Measurements from ENCODE around the gene RYR2.

RYR2 gene

DNA sequence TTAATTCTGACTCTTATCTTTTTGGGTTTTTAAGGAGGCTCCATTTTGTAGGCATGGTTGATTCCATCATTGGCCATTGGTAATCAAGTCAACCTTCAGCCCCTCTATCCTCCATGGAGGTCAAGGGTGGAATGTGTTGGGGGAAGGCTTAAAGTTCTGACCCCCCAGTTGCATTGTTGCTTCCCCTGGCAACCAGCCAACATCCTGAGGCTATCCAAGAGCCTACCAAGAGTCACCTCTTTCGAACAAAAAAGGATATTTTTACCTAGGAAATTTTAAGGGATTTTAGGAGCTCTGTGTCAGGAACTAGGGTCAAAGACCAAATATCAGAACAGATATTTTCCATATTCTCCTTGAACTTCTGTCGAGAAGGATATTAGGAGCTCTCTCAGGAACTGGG lies 251.8 kb downstream of the RYR2 start:
- no peak overlapping the region for H3K4me3 ChIP-seq (ENCODE audit: low read depth, low read length)

DNA sequence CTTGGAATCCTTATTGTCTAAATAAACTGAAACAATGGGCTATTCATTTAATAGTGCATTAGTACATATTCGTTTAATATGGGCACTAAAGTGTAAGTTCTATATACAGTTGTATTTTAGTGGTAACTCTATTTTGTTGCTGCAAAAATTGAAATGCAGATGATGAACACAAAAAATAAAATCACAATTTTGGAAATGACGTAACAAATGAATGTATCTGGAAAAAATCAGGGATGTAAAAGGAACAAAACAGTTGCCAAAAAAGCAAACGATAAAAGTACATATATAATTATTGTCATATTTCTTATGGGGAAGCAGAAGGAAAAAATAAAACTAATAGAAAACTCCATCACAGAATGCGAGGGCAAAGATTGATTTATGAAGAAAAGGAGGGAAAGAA lies 254.9 kb downstream of the RYR2 start:
- TF ChIP-seq, protein P1, sequence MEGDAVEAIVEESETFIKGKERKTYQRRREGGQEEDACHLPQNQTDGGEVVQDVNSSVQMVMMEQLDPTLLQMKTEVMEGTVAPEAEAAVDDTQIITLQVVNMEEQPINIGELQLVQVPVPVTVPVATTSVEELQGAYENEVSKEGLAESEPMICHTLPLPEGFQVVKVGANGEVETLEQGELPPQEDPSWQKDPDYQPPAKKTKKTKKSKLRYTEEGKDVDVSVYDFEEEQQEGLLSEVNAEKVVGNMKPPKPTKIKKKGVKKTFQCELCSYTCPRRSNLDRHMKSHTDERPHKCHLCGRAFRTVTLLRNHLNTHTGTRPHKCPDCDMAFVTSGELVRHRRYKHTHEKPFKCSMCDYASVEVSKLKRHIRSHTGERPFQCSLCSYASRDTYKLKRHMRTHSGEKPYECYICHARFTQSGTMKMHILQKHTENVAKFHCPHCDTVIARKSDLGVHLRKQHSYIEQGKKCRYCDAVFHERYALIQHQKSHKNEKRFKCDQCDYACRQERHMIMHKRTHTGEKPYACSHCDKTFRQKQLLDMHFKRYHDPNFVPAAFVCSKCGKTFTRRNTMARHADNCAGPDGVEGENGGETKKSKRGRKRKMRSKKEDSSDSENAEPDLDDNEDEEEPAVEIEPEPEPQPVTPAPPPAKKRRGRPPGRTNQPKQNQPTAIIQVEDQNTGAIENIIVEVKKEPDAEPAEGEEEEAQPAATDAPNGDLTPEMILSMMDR (IDR thresholded peaks at IDR 0.05; ENCODE audit: low read depth, low read length) = no peak
- no peak overlapping the region for H3K4me3 ChIP-seq (ENCODE audit: low read depth, low read length)

More for the DNA sequence above, 251.8 kb downstream of the RYR2 start:
- TF ChIP-seq, protein P1 (IDR thresholded peaks at IDR 0.05; ENCODE audit: low read depth, low read length) = no peak

DNA sequence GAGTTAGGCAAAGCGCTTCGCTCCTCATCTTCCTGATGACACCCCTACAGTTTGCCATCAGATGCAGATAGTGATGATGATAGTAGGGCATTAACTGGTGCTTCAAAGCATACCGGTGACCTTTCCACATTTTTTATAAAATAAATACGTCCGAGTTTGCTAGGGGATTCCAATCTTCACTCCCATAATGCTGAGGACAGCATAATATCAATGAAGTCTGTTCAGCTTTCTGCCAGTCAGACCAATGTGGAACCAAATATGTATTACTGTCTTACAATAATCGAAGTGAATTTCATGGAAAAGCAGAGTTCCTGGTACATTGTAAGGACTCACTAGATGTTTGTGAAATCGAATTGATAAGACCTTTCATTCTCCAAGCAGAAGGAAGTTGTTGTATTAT lies 258.7 kb downstream of the RYR2 start:
- H3K4me3 ChIP-seq (ENCODE audit: low read depth, low read length) = no peak overlapping the region
- TF ChIP-seq, protein P1 (IDR thresholded peaks at IDR 0.05; ENCODE audit: low read depth, low read length) = no peak

DNA sequence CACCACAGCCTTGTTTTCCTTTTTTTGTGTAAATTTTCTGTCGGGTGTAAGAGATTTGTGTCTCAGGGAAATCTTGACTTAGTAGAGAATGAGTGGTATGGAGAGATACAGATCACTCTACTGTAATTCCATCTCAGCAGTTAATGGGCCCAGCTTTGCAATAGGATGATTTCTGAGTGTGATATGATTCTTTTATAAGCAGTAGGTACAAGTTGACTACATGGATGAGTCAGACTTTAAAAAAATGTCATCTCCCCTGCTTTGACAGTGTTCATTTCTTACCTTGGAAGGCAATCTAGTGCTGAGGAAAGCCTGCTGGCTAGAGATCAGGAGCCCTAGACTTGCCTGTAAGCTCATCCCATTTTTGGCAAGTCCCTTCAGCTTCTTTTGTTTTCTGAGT lies 261.9 kb downstream of the RYR2 start:
- TF ChIP-seq, protein P1 (IDR thresholded peaks at IDR 0.05; ENCODE audit: low read depth, low read length) = no peak
- H3K4me3 ChIP-seq (ENCODE audit: low read depth, low read length) = no peak overlapping the region

DNA sequence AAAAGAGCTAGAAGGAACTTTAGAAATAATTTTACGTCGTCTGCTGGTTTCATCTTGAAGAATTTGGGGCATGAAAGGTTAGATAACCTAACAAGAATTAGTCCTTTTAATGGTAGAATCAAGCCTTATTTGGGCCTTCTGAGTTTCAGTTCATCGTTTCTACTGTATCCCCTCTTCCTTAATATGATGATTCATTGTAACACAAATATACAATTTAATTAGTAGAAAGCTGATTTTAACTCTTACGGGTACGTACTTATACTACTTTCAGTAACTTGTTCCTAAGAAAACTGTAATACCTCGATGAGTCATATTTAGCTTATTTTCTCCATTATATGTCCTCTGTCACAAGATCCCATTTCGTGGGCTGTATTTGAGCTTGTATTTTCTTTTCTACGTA lies 264.7 kb downstream of the RYR2 start:
- no peak overlapping the region for H3K4me3 ChIP-seq (ENCODE audit: low read depth, low read length)
- TF ChIP-seq, protein P1 (IDR thresholded peaks at IDR 0.05; ENCODE audit: low read depth, low read length) = no peak

DNA sequence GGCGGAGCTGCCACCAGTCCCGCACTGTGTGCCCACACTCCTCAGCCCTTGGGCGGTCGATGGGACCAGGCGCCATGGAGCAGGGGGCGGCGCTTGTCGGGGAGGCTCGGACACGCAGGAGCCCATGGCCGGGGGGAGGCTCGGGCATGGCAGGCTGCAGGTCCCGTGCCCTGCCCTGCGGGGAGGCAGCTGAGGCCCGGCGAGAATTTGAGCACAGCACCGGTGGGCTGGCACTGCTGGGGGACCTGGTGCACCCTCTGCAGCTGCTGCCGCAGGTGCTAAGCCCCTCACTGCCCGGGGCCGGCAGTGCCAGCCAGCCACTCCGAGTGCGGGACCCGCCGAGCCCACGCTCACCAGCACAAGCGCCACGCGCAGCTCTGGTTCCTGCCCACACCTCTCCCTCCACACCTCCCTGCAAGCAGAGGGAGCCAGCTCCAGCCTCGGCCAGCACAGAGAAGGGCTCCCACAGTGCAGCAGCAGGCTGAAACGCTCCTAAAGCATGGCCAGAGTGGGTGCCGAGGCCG lies 267.7 kb downstream of the RYR2 start:
- no peak overlapping the region for H3K4me3 ChIP-seq (ENCODE audit: low read depth, low read length)
- TF ChIP-seq, protein P1 (IDR thresholded peaks at IDR 0.05; ENCODE audit: low read depth, low read length) = no peak

DNA sequence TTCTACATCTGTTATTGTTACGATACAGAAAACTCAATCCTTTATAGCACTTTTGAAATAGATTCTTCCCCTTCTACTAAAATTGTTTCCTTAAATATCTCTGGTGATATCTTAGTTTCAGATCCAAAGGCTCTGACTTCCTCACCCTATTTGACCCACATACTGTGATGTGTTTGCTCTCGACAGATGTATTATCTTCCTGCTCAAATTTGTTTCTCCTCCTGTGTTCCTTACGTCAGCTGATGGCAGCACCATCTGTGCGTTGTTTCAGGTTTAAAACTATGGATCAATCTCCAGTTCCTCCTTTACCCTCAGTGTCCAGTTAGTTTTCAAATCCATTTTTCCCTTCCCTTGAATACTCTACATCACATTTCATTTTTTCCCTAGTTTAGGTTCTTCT lies 274.4 kb downstream of the RYR2 start:
- H3K4me3 ChIP-seq (ENCODE audit: low read depth, low read length) = no peak overlapping the region
- TF ChIP-seq, protein P1 (IDR thresholded peaks at IDR 0.05; ENCODE audit: low read depth, low read length) = no peak
